IMR-90 (cell line): ENCODE data around the gene PSD2. TPM values are rescaled to one million over a fixed set of nuclear protein-coding genes. Genes with fewer than 3 reads are reported as not detected.

Experiments used
- ATAC-seq: fragments of 200-7000 bp; cut with Tn5 transposase; 2 replicates; pipeline ENCODE4 v1.9.1; 2020; ENCODE audit warnings: low read depth, mild to moderate bottlenecking, moderate library complexity
- BruUV-seq: library from RNA; stranded (reverse); fragments of 400-500 nt; replicated peaks from 2 replicates; lab custom pipeline; 2021; lab: Mats Ljungman, UMichigan
- CTCF ChIA-PET: fragments of 300-600 bp; formaldehyde crosslinking; extraction: SDS; loops from one replicate; lab custom pipeline; 2021; ENCODE audit warnings: antibody characterized with exemption; lab: Yijun Ruan, JAX
- POLR2A ChIA-PET: fragments of 300-600 bp; sonication (Branson Sonifier 250); formaldehyde crosslinking; loops from one replicate; lab custom pipeline; 2022; ENCODE audit warnings: antibody characterized with exemption; ENCODE audit not compliant: unreplicated experiment; lab: Charles Lee
- DNase-seq: peaks from one replicate; pipeline ENCODE4 v3.0.0; 2013
- H2AFZ ChIP-seq: replicated peaks from 2 replicates; pipeline ENCODE3; 2013; ENCODE audit warnings: low read length, mild to moderate bottlenecking; ENCODE audit not compliant: poor library complexity
- H2AK5ac ChIP-seq: 2 replicates; pipeline ENCODE4 v1.6.1; 2013; ENCODE audit warnings: low read depth, low read length, inconsistent platforms
- H2AK9ac ChIP-seq: replicated peaks from 2 replicates; pipeline ENCODE3; 2013; ENCODE audit warnings: mild to moderate bottlenecking, low read depth, low read length, moderate library complexity; ENCODE audit not compliant: poor library complexity
- H2BK120ac ChIP-seq: 2 replicates; pipeline ENCODE4 v1.6.1; 2013; ENCODE audit warnings: low read depth, low read length, inconsistent platforms
- H2BK15ac ChIP-seq: 3 replicates; pipeline ENCODE4 v1.6.1; 2013; ENCODE audit warnings: low read depth, low read length, inconsistent platforms
- H2BK20ac ChIP-seq: 2 replicates; pipeline ENCODE4 v1.6.1; 2013; ENCODE audit warnings: low read depth, mild to moderate bottlenecking, inconsistent platforms, low read length, moderate library complexity
- H2BK5ac ChIP-seq: 2 replicates; pipeline ENCODE4 v1.6.1; 2013; ENCODE audit warnings: mild to moderate bottlenecking, low read depth, low read length, inconsistent platforms; ENCODE audit not compliant: poor library complexity, severe bottlenecking
- H3K14ac ChIP-seq: replicated peaks from 2 replicates; pipeline ENCODE4 v1.6.1; 2013; ENCODE audit warnings: low read depth, low read length, inconsistent platforms
- H3K18ac ChIP-seq: 2 replicates; pipeline ENCODE4 v1.6.1; 2013; ENCODE audit warnings: low read depth, low read length, control low read depth
- H3K23ac ChIP-seq: 2 replicates; pipeline ENCODE4 v1.6.1; 2013; ENCODE audit warnings: low read depth, low read length, inconsistent platforms
- H3K27ac ChIP-seq: 2 replicates; pipeline ENCODE4 v1.5.1; 2013; ENCODE audit warnings: mild to moderate bottlenecking, control low read depth, low read length; ENCODE audit not compliant: insufficient read depth
- H3K27me3 ChIP-seq: 2 replicates; pipeline ENCODE4 v1.6.1; 2013; ENCODE audit warnings: low read length; ENCODE audit not compliant: control insufficient read depth, insufficient read depth
- H3K36me3 ChIP-seq: 2 replicates; pipeline ENCODE4 v1.6.1; 2013; ENCODE audit warnings: low read length, mixed read lengths; ENCODE audit not compliant: control insufficient read depth, insufficient read depth
- H3K4ac ChIP-seq: 2 replicates; pipeline ENCODE4 v1.6.1; 2013; ENCODE audit warnings: low read depth, low read length, inconsistent platforms
- H3K4me1 ChIP-seq: 2 replicates; pipeline ENCODE4 v1.6.1; 2013; ENCODE audit warnings: low read length, mixed read lengths; ENCODE audit not compliant: control insufficient read depth, insufficient read depth
- H3K4me2 ChIP-seq: 2 replicates; pipeline ENCODE4 v1.6.1; 2013; ENCODE audit warnings: low read depth, mild to moderate bottlenecking, control low read depth, low read length, moderate library complexity
- H3K4me3 ChIP-seq: 2 replicates; pipeline ENCODE4 v1.5.1; 2013; ENCODE audit warnings: low read depth, mild to moderate bottlenecking, control low read depth, low read length, moderate library complexity; ENCODE audit not compliant: insufficient read depth
- H3K56ac ChIP-seq: 2 replicates; pipeline ENCODE4 v1.6.1; 2013; ENCODE audit warnings: low read length, inconsistent platforms; ENCODE audit not compliant: insufficient read depth; ENCODE audit errors: extremely low read depth
- H3K79me1 ChIP-seq, 2 experiments: 2 replicates each; pipeline ENCODE4 v1.6.1; 2013; ENCODE audit warnings: low read length in 2 of 2, inconsistent platforms in 1 of 2, low read depth in 1 of 2
- H3K9ac ChIP-seq: 2 replicates; pipeline ENCODE4 v1.6.1; 2013; ENCODE audit warnings: low read depth, low read length, control low read depth
- H3K9me1 ChIP-seq: 2 replicates; pipeline ENCODE4 v1.6.1; 2013; ENCODE audit warnings: low read length, inconsistent platforms; ENCODE audit not compliant: insufficient read depth
- H3K9me3 ChIP-seq: 2 replicates; pipeline ENCODE4 v1.6.1; 2013; ENCODE audit warnings: low read length; ENCODE audit not compliant: control insufficient read depth, insufficient read depth
- H4K20me1 ChIP-seq: 2 replicates; pipeline ENCODE4 v1.6.1; 2013; ENCODE audit warnings: low read length, inconsistent platforms; ENCODE audit not compliant: insufficient read depth
- H4K5ac ChIP-seq: 2 replicates; pipeline ENCODE4 v1.6.1; 2013; ENCODE audit warnings: mild to moderate bottlenecking, low read depth, low read length, control low read depth
- H4K8ac ChIP-seq, 2 experiments: 2 replicates each; pipeline ENCODE4 v1.6.1; 2013; ENCODE audit warnings: low read depth in 2 of 2, low read length in 2 of 2, control low read depth in 1 of 2, inconsistent platforms in 1 of 2
- H4K91ac ChIP-seq: 2 replicates; pipeline ENCODE4 v1.6.1; 2013; ENCODE audit warnings: low read depth, low read length, inconsistent platforms; ENCODE audit not compliant: insufficient read depth
- BHLHE40 ChIP-seq: fragments of 150-350 bp; IDR thresholded peaks from 2 replicates; pipeline ENCODE4 v1.6.1; 2016; ENCODE audit warnings: mild to moderate bottlenecking, low read depth, low read length
- CEBPB ChIP-seq: IDR thresholded peaks from 2 replicates; pipeline ENCODE4 v1.6.1; 2012; ENCODE audit warnings: low read depth, low read length, improper control_type of control experiment
- CHD1 ChIP-seq: IDR thresholded peaks from 2 replicates; pipeline ENCODE4 v1.6.1; 2012; ENCODE audit warnings: low read depth, low read length, improper control_type of control experiment
- CTCF ChIP-seq: conservative IDR thresholded peaks from 2 replicates; pipeline ENCODE4 v1.5.1; 2012; ENCODE audit warnings: mild to moderate bottlenecking, low read depth, low read length, improper control_type of control experiment
- FOS ChIP-seq: fragments of 150-350 bp; IDR thresholded peaks from 2 replicates; pipeline ENCODE4 v1.6.1; 2016; ENCODE audit warnings: low read depth, low read length
- NFE2L2 ChIP-seq: fragments of 150-350 bp; IDR thresholded peaks from 2 replicates; pipeline ENCODE4 v1.6.1; 2016; ENCODE audit warnings: low read depth, mild to moderate bottlenecking, low read length
- POLR2A ChIP-seq: IDR thresholded peaks from 2 replicates; pipeline ENCODE4 v1.6.1; 2012; ENCODE audit warnings: mild to moderate bottlenecking, low read depth, low read length
- RAD21 ChIP-seq: IDR thresholded peaks from 2 replicates; pipeline ENCODE4 v1.6.1; 2012; ENCODE audit warnings: low read length, improper control_type of control experiment
- RCOR1 ChIP-seq: IDR thresholded peaks from 2 replicates; pipeline ENCODE4 v1.6.1; 2012; ENCODE audit warnings: mild to moderate bottlenecking, low read length, improper control_type of control experiment; ENCODE audit not compliant: insufficient replicate concordance
- RFX5 ChIP-seq: IDR thresholded peaks from 2 replicates; pipeline ENCODE4 v1.8.0; 2012; ENCODE audit warnings: low read depth, mild to moderate bottlenecking, low read length, moderate library complexity
- WGBS, 2 experiments: methylation state at CpG; one replicate each; pipeline versions ENCODE4 v1.1.5 to v1.1.7; 2013; ENCODE audit warnings: missing lambda C conversion rate in 2 of 2; ENCODE audit not compliant: insufficient read length in 1 of 2; ENCODE audit errors: extremely low coverage in 2 of 2; 5-methylcytosine and 5-hydroxymethylcytosine counted together
- dilution Hi-C: fragments of 300-500 bp; cut with HindIII; formaldehyde crosslinking; loops from one replicate; pipeline ENCODE4 v1.14.3; 2018; ENCODE audit warnings: low sequenced_read_pairs; ENCODE audit not compliant: unreplicated experiment
- in situ Hi-C: fragments of 300-500 bp; cut with MboI; formaldehyde crosslinking; loops from 3 replicates; pipeline ENCODE4 v1.14.3; 2019; ENCODE audit warnings: low sequenced_read_pairs, inconsistent platforms, mixed read lengths
- intact Hi-C: fragments of 100-400 bp; cut with micrococcal nuclease; formaldehyde crosslinking; loops from 2 replicates; pipeline ENCODE4 v1.10.0; 2022
- polyA plus RNA-seq, 3 experiments: library from polyadenylated mRNA; depleted of rRNA; stranded (reverse); fragments of >200 nt; gene quantifications; 2 replicates each; pipeline ENCODE4 v1.2.3, GENCODE V29; 2012; ENCODE audit warnings: low replicate concordance in 1 of 3
- total RNA-seq: library from RNA; depleted of rRNA; stranded (reverse); fragments of >200 nt; gene quantifications from 2 replicates; pipeline ENCODE4 v1.2.3, GENCODE V29; 2012

The PSD2 gene
- total and polyA plus RNA-seq, 2 of the 4 experiments (the other 2 are of a cell fraction) = 0.05 TPM; not detected in 1

GRCh38 chr5:139861021-139861888, 65.6 kb downstream of the PSD2 start:
- H3K4me1 ChIP-seq = no peaks in the 10 kb centered on the region
- no peak for DNase-seq
- no peak overlapping the region for H3K9ac ChIP-seq
- dilution Hi-C loops (no loop called here), in situ Hi-C loops (no loop called here), intact Hi-C loops (loop anchor here (5.0 kb wide), 1 partner anchor 106 kb away; no protein-coding TSS in a partner anchor)
- no peak overlapping the region for H2AFZ ChIP-seq
- H2BK5ac ChIP-seq = no peak overlapping the region
- TF ChIP-seq CTCF (no peak), CHD1 (no peak), RCOR1 (no peak), POLR2A (no peak), CEBPB (no peak), FOS (no peak), BHLHE40 (no peak), RAD21 (no peak), NFE2L2 (no peak), RFX5 (no peak)
- peaks cover 73% of the 10 kb centered on the region for H3K27me3 ChIP-seq
- no peak overlapping the region for H2AK5ac ChIP-seq
- CTCF ChIA-PET = no interaction called here
- H3K14ac ChIP-seq = no peak overlapping the region
- no peak overlapping the region for H3K4me3 ChIP-seq
- no peak overlapping the region for H3K18ac ChIP-seq
- ATAC-seq = no peak
- H3K27ac ChIP-seq = no peak overlapping the region
- no peaks in the 10 kb centered on the region for H3K9me3 ChIP-seq
- no peak overlapping the region for H4K5ac ChIP-seq
- no peak overlapping the region for H2BK20ac ChIP-seq
- 0 out of 2 replicates have a peak, but pooled peaks cover 4% of the 10 kb centered on the region for H3K9me1 ChIP-seq
- no peak overlapping the region for H4K8ac ChIP-seq
- H4K91ac ChIP-seq = no peak overlapping the region
- no peaks in the 10 kb centered on the region for H3K79me1 ChIP-seq
- H2AK9ac ChIP-seq = no peak overlapping the region
- no peak overlapping the region for H3K23ac ChIP-seq
- no TSS peak for BruUV-seq
- no peaks in the 10 kb centered on the region for H3K36me3 ChIP-seq
- POLR2A ChIA-PET = no interaction called here
- no peak overlapping the region for H3K4ac ChIP-seq
- H4K20me1 ChIP-seq = no peaks in the 10 kb centered on the region
- WGBS, 2 experiments = 66% methylated on average over 6 of the region's 15 CpGs; no CpG with 5 or more reads in 1 of the 2 experiments
- no peak overlapping the region for H3K4me2 ChIP-seq
- H3K56ac ChIP-seq = no peak overlapping the region
- H2BK15ac ChIP-seq = no peak overlapping the region
- H2BK120ac ChIP-seq = no peak overlapping the region
